SU-DHL-6 (cell line): ENCODE measurements around the gene PRSS50.

Source experiments
- H2AFZ ChIP-seq: fragments of 200-600 bp; sonication (generic); 2 replicates; pipeline ENCODE4 v1.6.1; 2014; ENCODE audit warnings: low read depth, mild to moderate bottlenecking, moderate library complexity, mixed read lengths, antibody characterized with exemption, low read length; ENCODE audit not compliant: severe bottlenecking
- H3F3A ChIP-seq: fragments of 200-600 bp; shearing (Covaris generic); 2 replicates; pipeline ENCODE4 v1.6.0; 2016; ENCODE audit warnings: antibody characterized with exemption, mild to moderate bottlenecking; ENCODE audit not compliant: insufficient read depth
- H3K27ac ChIP-seq: fragments of 200-600 bp; sonication (generic); 2 replicates; pipeline ENCODE4 v1.5.1; 2016; ENCODE audit warnings: low read depth, mild to moderate bottlenecking, low read length, moderate library complexity, mixed read lengths
- H3K27me3 ChIP-seq: fragments of 200-600 bp; sonication (generic), shearing (Covaris generic); 2 replicates; pipeline ENCODE4 v1.6.0; 2014; ENCODE audit warnings: mild to moderate bottlenecking, low read length
- H3K36me3 ChIP-seq: fragments of 200-600 bp; sonication (generic); 2 replicates; pipeline ENCODE4 v1.6.1; 2014; ENCODE audit warnings: mild to moderate bottlenecking, low read length, mixed read lengths
- H3K4me2 ChIP-seq: fragments of 300-600, 200-600 bp; shearing (Covaris generic), sonication (generic); 2 replicates; pipeline ENCODE4 v1.6.0; 2014; ENCODE audit warnings: low read length, low read depth, mild to moderate bottlenecking; ENCODE audit not compliant: poor library complexity, severe bottlenecking
- H3K4me3 ChIP-seq: fragments of 200-600 bp; sonication (generic); 2 replicates; pipeline ENCODE4 v1.5.1; 2014; ENCODE audit warnings: antibody characterized with exemption, low read length, mild to moderate bottlenecking, mixed read lengths; ENCODE audit not compliant: insufficient read depth, poor library complexity, severe bottlenecking
- H3K79me2 ChIP-seq: fragments of 200-600 bp; sonication (generic); 2 replicates; pipeline ENCODE4 v1.6.1; 2014; ENCODE audit warnings: mild to moderate bottlenecking, low read length, moderate library complexity; ENCODE audit not compliant: insufficient read depth
- H3K9ac ChIP-seq: fragments of 200-600 bp; sonication (generic); 2 replicates; pipeline ENCODE4 v1.7.0; 2014; ENCODE audit warnings: mild to moderate bottlenecking, low read length
- H3K9me2 ChIP-seq: fragments of 200-600 bp; sonication (generic); replicated peaks from 2 replicates; pipeline ENCODE4 v1.6.1; 2014; ENCODE audit warnings: low read length; ENCODE audit not compliant: insufficient read depth
- H3K9me3 ChIP-seq: fragments of 200-600 bp; sonication (generic); 2 replicates; pipeline ENCODE4 v1.6.1; 2014; ENCODE audit warnings: low read length, mixed read lengths; ENCODE audit not compliant: insufficient read depth
- H4K20me1 ChIP-seq: fragments of 200-600 bp; sonication (generic); 2 replicates; pipeline ENCODE4 v1.6.1; 2014; ENCODE audit warnings: low read depth, mild to moderate bottlenecking, antibody characterized with exemption, low read length, moderate library complexity, mixed read lengths
- CTCF ChIP-seq: fragments of 200-600 bp; sonication (generic); IDR thresholded peaks from one replicate; pipeline ENCODE4 v1.5.1; 2017; ENCODE audit warnings: antibody characterized with exemption, mild to moderate bottlenecking, low read length, moderate library complexity; ENCODE audit not compliant: insufficient read depth, poor library complexity, severe bottlenecking
- EZH2phosphoT487 ChIP-seq: fragments of 200-600 bp; sonication (generic), shearing (Covaris generic); conservative IDR thresholded peaks from 2 replicates; pipeline ENCODE4 v1.6.1; 2018; ENCODE audit warnings: mild to moderate bottlenecking, antibody characterized with exemption, low read length, moderate library complexity, mixed read lengths

The PRSS50 gene

GRCh38 chr3:46669191-46669999, 48.3 kb downstream of the PRSS50 start:
- no peaks in the 10 kb centered on the region for H3K36me3 ChIP-seq
- TF ChIP-seq CTCF (no peak), EZH2phosphoT487 (no peak)
- H3K4me3 ChIP-seq = no peak overlapping the region

GRCh38 chr3:46668591-46668990, 49.1 kb downstream of the PRSS50 start:
- Histone ChIP-seq H3K9ac (no peak overlapping the region), H3K4me3 (no peak overlapping the region)
- TF ChIP-seq CTCF (no peak), EZH2phosphoT487 (no peak)

More at GRCh38 chr3:46669191-46669999, 48.3 kb downstream of the PRSS50 start:
- Histone ChIP-seq H3K9me3 (no peaks in the 10 kb centered on the region), H3F3A (no peaks in the 10 kb centered on the region), H3K9me2 (no peaks in the 10 kb centered on the region), H2AFZ (no peak overlapping the region), H3K79me2 (no peaks in the 10 kb centered on the region), H3K9ac (no peak overlapping the region), H3K4me2 (no peak overlapping the region), H4K20me1 (no peaks in the 10 kb centered on the region), H3K27me3 (no peaks in the 10 kb centered on the region), H3K27ac (no peak overlapping the region)

GRCh38 chr3:46668116-46668515, 49.6 kb downstream of the PRSS50 start:
- H3K79me2 ChIP-seq = no peaks in the 10 kb centered on the region
- no peak overlapping the region for H3K9ac ChIP-seq
- TF ChIP-seq CTCF (no peak), EZH2phosphoT487 (no peak)
- no peaks in the 10 kb centered on the region for H3K9me2 ChIP-seq
- H3K9me3 ChIP-seq = no peaks in the 10 kb centered on the region
- no peaks in the 10 kb centered on the region for H3K27me3 ChIP-seq
- H3K4me3 ChIP-seq = no peak overlapping the region
- H4K20me1 ChIP-seq = no peaks in the 10 kb centered on the region
- H3K36me3 ChIP-seq = no peaks in the 10 kb centered on the region
- H3F3A ChIP-seq = no peaks in the 10 kb centered on the region
- no peak overlapping the region for H2AFZ ChIP-seq
- no peak overlapping the region for H3K4me2 ChIP-seq
- H3K27ac ChIP-seq = no peak overlapping the region

More at GRCh38 chr3:46668591-46668990, 49.1 kb downstream of the PRSS50 start:
- Histone ChIP-seq H3K79me2 (no peaks in the 10 kb centered on the region), H3F3A (no peaks in the 10 kb centered on the region), H3K27ac (no peak overlapping the region), H3K36me3 (no peaks in the 10 kb centered on the region), H4K20me1 (no peaks in the 10 kb centered on the region), H3K4me2 (no peak overlapping the region), H3K9me3 (no peaks in the 10 kb centered on the region), H3K9me2 (no peaks in the 10 kb centered on the region), H3K27me3 (no peaks in the 10 kb centered on the region), H2AFZ (no peak overlapping the region)
